C4-2B (cell line): Measurements from ENCODE around the gene OR8H1.

Source experiments
- CTCF ChIP-seq: fragments of 450-650 bp; conservative IDR thresholded peaks from 2 replicates; pipeline ENCODE4 v1.5.1; 2017; ENCODE audit warnings: mild to moderate bottlenecking
- ZFX ChIP-seq: fragments of 450-650 bp; IDR thresholded peaks from 2 replicates; pipeline ENCODE4 v1.6.1; 2017

- TF ChIP-seq CTCF (no peak), ZFX (no peak)
Observed at GRCh38 chr11:56340289-56340688, 48.2 kb upstream of the OR8H1 start.
